GM12892 (cell line): ENCODE results near the gene TBL1XR1.
A peak's percentile ranks its signal among the peaks of the same experiment; 100 is the strongest.

ENCODE experiments used
- DNase-seq: peaks from one replicate; pipeline ENCODE4 v3.0.0; 2011; ENCODE audit not compliant: insufficient read length
- FAIRE-seq: peaks from 2 replicates; lab custom pipeline; 2011; peaks lifted over from hg19 to GRCh38; lab: Jason Lieb, UNC
- POLR2A ChIP-seq: IDR thresholded peaks from 2 replicates; pipeline ENCODE4 v1.6.1; 2011; ENCODE audit warnings: low read depth, low read length, control low read depth
- POLR2AphosphoS5 ChIP-seq: IDR thresholded peaks from 2 replicates; pipeline ENCODE4 v1.6.1; 2011; ENCODE audit warnings: low read depth, low read length, control low read depth
- TAF1 ChIP-seq: IDR thresholded peaks from 2 replicates; pipeline ENCODE4 v1.6.1; 2011; ENCODE audit warnings: low read depth, mild to moderate bottlenecking, control low read depth, low read length, borderline replicate concordance

The TBL1XR1 gene

DNA sequence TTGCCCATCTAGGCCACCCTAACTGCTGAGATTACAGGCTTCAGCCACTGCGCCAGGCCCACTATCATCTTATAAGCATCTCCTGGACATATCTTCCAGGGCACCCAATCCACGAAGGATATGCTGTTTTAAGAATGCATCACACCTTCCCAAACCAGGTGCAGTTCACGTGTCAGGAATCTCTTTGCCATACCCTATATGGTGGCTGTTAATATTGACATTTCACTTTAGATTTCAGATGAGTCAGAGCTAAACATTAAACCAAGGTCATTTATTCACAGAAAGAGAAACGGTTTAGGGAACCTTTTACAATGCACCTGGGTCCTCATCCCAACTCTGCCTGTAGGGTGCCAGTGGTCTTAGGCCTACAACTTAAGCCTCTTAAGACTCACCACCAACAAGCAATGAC is 85.7 kb downstream of the TBL1XR1 start:
- peak; percentile 54 for FAIRE-seq
- DNase-seq, result no peak
- TF ChIP-seq TAF1 (no peak), POLR2AphosphoS5 (no peak), POLR2A (no peak)

GRCh38 chr3:177110895-177111294 is 86.4 kb downstream of the TBL1XR1 start:
- TF ChIP-seq POLR2AphosphoS5, result no peak
- no peak for TF ChIP-seq POLR2A
- no peak for TF ChIP-seq TAF1
- no peak for FAIRE-seq
- DNase-seq, result no peak

DNA sequence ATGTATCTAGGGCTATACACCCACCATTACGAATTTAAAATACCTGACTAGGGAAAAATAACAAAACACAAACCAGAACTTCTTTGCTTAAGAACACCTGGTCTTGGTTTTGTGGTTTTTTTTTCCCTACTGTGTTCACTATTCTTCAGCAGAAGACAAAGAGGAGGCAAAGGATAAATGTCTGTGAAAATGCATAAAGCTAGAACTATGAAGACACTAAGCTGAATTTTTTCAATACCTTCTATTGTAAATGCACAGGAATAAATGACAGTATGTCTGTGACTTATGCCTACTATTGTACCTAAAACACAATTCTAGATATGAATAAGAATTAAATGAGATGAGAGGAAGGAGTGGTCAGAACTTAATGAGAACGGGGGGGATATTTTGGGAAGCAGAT is 86.9 kb downstream of the TBL1XR1 start:
- TF ChIP-seq TAF1, result no peak
- TF ChIP-seq POLR2AphosphoS5, result no peak
- FAIRE-seq (no peak), DNase-seq (no peak)

GRCh38 chr3:177109688-177110330 is 87.5 kb downstream of the TBL1XR1 start:
- DNase-seq, result no peak
- FAIRE-seq, result peak; percentile 57
- TF ChIP-seq TAF1 (no peak), POLR2AphosphoS5 (no peak), POLR2A (no peak)

GRCh38 chr3:177108648-177109047 is 88.6 kb downstream of the TBL1XR1 start:
- DNase-seq (no peak), FAIRE-seq (no peak)
- TF ChIP-seq TAF1 (no peak), POLR2AphosphoS5 (no peak), POLR2A (no peak)

DNA sequence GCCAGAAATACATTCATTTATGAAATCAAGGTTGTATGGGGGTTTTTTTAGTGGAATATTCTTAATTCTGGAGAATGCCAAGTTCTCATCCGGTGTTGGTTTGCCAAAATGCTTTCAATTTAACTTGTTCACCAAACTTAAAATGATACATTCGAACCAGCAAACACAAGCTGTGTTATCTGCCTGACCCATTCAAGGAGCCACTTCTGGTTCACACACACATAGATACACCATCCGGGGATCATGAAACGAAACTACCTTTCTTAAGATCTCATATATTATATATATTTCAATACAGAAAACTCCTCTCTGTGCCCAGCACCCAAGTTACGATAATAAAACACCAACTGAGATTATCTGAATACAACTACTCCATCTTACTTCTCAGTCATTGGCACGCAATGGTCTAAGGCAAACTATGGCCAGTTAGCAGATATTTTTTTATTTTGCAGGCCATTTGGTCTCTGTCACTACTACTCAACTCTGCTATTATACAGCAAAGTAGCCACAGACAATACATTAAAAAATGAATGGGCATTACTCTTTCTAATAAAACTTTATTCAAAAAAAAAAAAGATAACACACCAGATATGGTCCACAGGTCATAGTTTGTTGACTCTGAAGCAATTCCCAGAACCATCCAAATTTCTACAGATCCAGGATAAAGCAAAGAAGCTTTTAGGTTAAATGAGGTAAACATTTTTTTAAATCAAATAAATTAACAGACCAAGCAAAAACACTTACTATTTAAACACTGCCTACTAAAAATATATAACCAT is 89.6 kb downstream of the TBL1XR1 start:
- FAIRE-seq, result no peak

DNA sequence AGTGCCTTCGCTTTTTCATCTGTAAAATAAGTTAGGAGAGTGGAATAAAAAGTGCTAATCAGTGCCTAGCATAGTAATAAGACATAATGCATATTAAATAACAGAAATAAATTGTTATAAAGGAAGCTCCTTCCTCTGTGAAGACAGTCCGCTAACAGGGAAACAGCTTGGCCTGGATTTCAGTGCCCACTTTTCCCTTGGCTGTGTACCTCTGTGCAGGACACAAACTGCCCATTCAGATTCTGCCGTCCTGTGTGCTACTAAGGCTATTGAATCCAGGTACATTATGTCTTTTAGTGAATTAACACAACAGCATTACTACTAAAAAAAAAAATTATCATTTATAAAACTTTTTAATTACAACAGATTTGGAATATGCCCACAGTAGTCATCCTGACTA is 90.7 kb downstream of the TBL1XR1 start:
- no peak for FAIRE-seq
- no peak for TF ChIP-seq POLR2A
- no peak for TF ChIP-seq TAF1
- TF ChIP-seq POLR2AphosphoS5, result no peak
- DNase-seq, result no peak

More for the DNA sequence above, 89.6 kb downstream of the TBL1XR1 start:
- TF ChIP-seq POLR2A, result no peak
- no peak for TF ChIP-seq POLR2AphosphoS5
- no peak for TF ChIP-seq TAF1
- no peak for DNase-seq

DNA sequence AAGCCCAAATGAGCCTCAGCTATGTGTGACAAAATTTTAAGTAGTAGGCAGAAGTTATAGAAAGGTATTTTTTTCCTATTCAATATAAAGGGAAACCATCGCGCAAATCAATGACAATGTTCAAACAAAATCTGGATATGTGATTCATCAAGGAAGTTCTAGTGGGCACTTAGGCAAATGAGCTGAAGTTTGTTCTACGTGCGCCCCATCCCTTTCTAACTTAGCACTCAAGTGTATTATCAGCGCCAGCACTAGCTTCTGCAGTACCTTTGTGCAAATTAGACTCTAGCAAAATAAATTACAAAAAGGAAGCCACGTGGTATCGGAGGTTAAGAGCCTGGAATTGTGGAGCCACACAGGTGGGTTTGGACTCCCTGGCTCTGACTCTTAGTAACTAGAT is 91.1 kb downstream of the TBL1XR1 start:
- FAIRE-seq, result no peak
- TF ChIP-seq TAF1, result no peak
- no peak for TF ChIP-seq POLR2A
- no peak for TF ChIP-seq POLR2AphosphoS5
- DNase-seq, result no peak

- FAIRE-seq (no peak), DNase-seq (no peak)
- no peak for TF ChIP-seq POLR2A
- no peak for TF ChIP-seq TAF1
- TF ChIP-seq POLR2AphosphoS5, result no peak
Measured at GRCh38 chr3:177105623-177106022, 91.7 kb downstream of the TBL1XR1 start.

DNA sequence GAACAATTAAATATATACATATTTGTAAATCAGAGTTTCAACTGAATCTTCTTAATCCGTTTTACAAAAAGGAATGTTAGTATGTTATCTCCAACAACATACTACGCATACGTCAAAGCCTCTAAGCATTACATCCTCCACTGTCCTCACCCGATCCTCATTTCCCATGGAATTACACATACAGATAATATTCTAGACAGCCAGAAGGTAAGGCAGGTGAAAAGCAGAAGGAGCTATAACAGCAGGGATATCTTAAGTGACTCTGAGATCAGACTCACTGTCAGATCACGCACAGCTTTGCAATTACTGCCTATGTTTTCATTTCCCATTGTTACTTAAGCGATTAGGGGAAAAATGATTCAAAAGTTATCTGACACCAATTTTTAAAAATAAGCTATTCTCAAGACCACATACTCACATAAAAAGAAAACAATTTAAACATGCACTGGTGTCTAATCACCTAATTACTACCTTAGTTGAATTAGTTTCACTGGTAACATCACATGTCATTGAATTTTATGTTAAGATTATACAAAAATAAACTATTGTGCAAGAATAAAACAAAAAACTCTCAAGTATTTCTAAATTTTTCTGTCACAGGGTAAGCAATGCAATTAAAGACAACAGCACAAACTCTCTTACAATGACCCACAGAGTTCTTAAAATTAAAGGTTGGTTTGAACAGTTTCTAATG is 92.8 kb downstream of the TBL1XR1 start:
- FAIRE-seq (no peak), DNase-seq (no peak)
- TF ChIP-seq TAF1 (no peak), POLR2AphosphoS5 (no peak), POLR2A (no peak)

GRCh38 chr3:177102553-177102952 is 94.7 kb downstream of the TBL1XR1 start:
- no peak for FAIRE-seq
- no peak for TF ChIP-seq POLR2AphosphoS5
- no peak for TF ChIP-seq POLR2A
- TF ChIP-seq TAF1, result no peak
- no peak for DNase-seq

- peak; percentile 27 for FAIRE-seq
- DNase-seq, result no peak
- TF ChIP-seq POLR2AphosphoS5 (no peak), TAF1 (no peak), POLR2A (no peak)
Measured at GRCh38 chr3:177098551-177098950, 98.7 kb downstream of the TBL1XR1 start.

DNA sequence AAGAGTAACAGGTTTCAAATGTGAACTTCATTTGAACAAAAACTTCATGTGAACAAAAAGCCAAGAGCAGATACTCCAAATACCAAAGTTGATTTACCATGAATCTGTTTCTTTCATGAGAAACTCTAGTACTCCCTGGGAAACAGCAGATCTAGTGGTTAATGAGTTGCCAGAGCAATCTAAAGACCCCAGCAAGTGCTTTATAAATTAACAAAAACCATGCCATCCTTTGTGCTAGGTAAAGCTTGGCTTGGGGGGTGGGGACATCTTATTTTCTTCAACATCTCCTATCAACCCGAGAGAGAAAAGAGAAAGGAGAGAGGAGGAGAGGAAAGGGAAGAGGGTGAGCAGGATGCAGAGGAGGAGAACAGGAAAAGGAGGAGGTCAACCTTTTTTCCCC is 100.7 kb downstream of the TBL1XR1 start:
- no peak for TF ChIP-seq POLR2A
- no peak for TF ChIP-seq POLR2AphosphoS5
- no peak for TF ChIP-seq TAF1
- DNase-seq, result no peak
- no peak for FAIRE-seq
